Thyroid gland (tissue), 4 donors: ENCODE measurements around the gene NR2C2. TPM values are rescaled to one million over a fixed set of nuclear protein-coding genes. Genes with fewer than 3 reads are reported as not detected.
"Not testable (repeated sequence)": the region's sequence is repeated elsewhere in the genome, so short reads cannot be mapped to it uniquely, and the experiment has no call there.

Experiments used
- DNase-seq, 2 donors: peaks; one replicate each; pipeline ENCODE4 v3.0.0-alpha.2; 2019
- H3K27ac ChIP-seq, 3 donors: fragments of 200-600 bp; sonication (generic); 1 replicate in 2 of 3; 2 replicates in 1 of 3; pipeline ENCODE4 v1.5.1; 2016 to 2019; ENCODE audit warnings: mild to moderate bottlenecking in 1 of 3, moderate library complexity in 1 of 3
- H3K27me3 ChIP-seq: fragments of 200-600 bp; sonication (generic); one replicate; pipeline ENCODE4 v1.5.1; 2019
- H3K36me3 ChIP-seq, 2 donors: fragments of 200-600 bp; sonication (generic); one replicate each; pipeline ENCODE4 v1.5.1; 2016 to 2019
- H3K4me1 ChIP-seq, 2 donors: fragments of 200-600 bp; sonication (generic); one replicate each; pipeline ENCODE4 v1.5.1; 2017 to 2019
- H3K4me3 ChIP-seq, 3 donors: fragments of 200-600 bp; sonication (generic); replicated peaks in 1 of 3; 1 replicate in 2 of 3; 2 replicates in 1 of 3; pipeline ENCODE4 v1.5.1; 2016; ENCODE audit warnings: mild to moderate bottlenecking in 1 of 3
- H3K9me3 ChIP-seq: fragments of 200-600 bp; sonication (generic); one replicate; pipeline ENCODE4 v1.5.1; 2017
- CTCF ChIP-seq, 6 experiments: fragments of 200-600 bp in 3 of 6; fragments of 450-650 bp in 3 of 6; sonication (generic) in 3 of 6; IDR thresholded peaks; one replicate each; pipeline ENCODE4 v1.5.1; 2016 to 2019; ENCODE audit warnings: antibody characterized with exemption in 6 of 6, mild to moderate bottlenecking in 2 of 6, inconsistent platforms in 1 of 6, moderate library complexity in 1 of 6
- POLR2A ChIP-seq, 2 donors: fragments of 450-650 bp; IDR thresholded peaks; one replicate each; pipeline ENCODE4 v1.6.1; 2017; ENCODE audit warnings: antibody characterized with exemption in 2 of 2, mild to moderate bottlenecking in 2 of 2, moderate library complexity in 1 of 2
- WGBS, 2 donors: methylation state at CpG; one replicate each; pipeline ENCODE4 v1.1.5; 2017; 5-methylcytosine and 5-hydroxymethylcytosine counted together
- intact Hi-C: fragments of 100-400 bp; cut with DNase I; formaldehyde crosslinking; loops from one replicate; pipeline ENCODE4 v1.15.1; 2023
- total RNA-seq, 4 donors: library from RNA; depleted of rRNA; stranded (reverse); fragments of >200 nt; gene quantifications; one replicate each; pipeline ENCODE4 v1.2.3, GENCODE V29; 2016

NR2C2 gene
- total RNA-seq, 4 donors from 2014 or later: 55.1 to 97.8 (median 60.0) TPM

GRCh38 chr3:14991151-14991742, 43.9 kb downstream of the NR2C2 start:
- 44 to 57% methylated on average over 1 of the region's 1 CpG for WGBS, 2 donors
- TF ChIP-seq CTCF (IDR thresholded peaks at IDR 0.05): no peak
- no peak for TF ChIP-seq POLR2A (IDR thresholded peaks at IDR 0.05)

GRCh38 chr3:14991818-14992612, 44.6 kb downstream of the NR2C2 start:
- intact Hi-C loops: no loop called here
- WGBS, 2 donors: 96 to 98% methylated on average over 7 of the region's 7 CpGs
- peaks cover 21 to 49% of the 10 kb centered on the region in 2 donors for H3K4me1 ChIP-seq
- no peak overlapping the region for H3K27ac ChIP-seq
- no peak overlapping the region for H3K4me3 ChIP-seq
- TF ChIP-seq CTCF (IDR thresholded peaks at IDR 0.05) (no peak), POLR2A (IDR thresholded peaks at IDR 0.05) (no peak)
- DNase-seq: no peak
- no peaks in the 10 kb centered on the region for H3K9me3 ChIP-seq
- H3K27me3 ChIP-seq: no peaks in the 10 kb centered on the region
- H3K36me3 ChIP-seq: no peaks in the 10 kb centered on the region

More at GRCh38 chr3:14991151-14991742, 43.9 kb downstream of the NR2C2 start:
- Histone ChIP-seq H3K4me1 (peaks cover 21 to 49% of the 10 kb centered on the region in 2 donors), H3K9me3 (no peaks in the 10 kb centered on the region), H3K4me3 (no peak overlapping the region), H3K27me3 (no peaks in the 10 kb centered on the region), H3K36me3 (no peaks in the 10 kb centered on the region), H3K27ac (no peak overlapping the region)
- no peak for DNase-seq
- intact Hi-C loops: no loop called here

DNA sequence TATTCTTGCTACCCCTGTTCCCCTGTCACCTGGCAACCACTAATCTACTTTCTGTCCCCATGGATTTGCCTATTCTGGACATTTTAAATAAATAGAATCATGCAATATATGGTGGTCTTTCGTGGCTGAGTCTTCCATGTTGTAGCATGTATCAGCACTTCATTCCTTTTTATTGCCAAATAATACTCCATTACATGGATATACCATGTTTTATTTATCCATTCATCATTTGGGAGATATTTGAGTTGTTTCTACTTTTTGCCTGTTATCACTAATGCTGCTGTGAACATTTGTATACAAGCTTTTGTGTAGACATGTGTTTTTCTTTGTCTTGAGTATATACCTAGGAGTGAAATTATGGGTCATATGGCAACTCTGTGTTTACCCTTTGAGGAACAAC, 50.6 kb downstream of the NR2C2 start:
- Histone ChIP-seq H3K4me1 (peaks cover 0 to under 1% of the 10 kb centered on the region in 2 donors), H3K4me3 (no peak overlapping the region), H3K27ac (no peak overlapping the region), H3K27me3 (no peaks in the 10 kb centered on the region), H3K36me3 (no peaks in the 10 kb centered on the region), H3K9me3 (no peaks in the 10 kb centered on the region)
- TF ChIP-seq POLR2A (IDR thresholded peaks at IDR 0.05) (no peak), CTCF (IDR thresholded peaks at IDR 0.05) (no peak)
- intact Hi-C loops: no loop called here
- 98% methylated on average over 1 of the region's 1 CpG for WGBS, 2 donors
- DNase-seq: no peak

DNA sequence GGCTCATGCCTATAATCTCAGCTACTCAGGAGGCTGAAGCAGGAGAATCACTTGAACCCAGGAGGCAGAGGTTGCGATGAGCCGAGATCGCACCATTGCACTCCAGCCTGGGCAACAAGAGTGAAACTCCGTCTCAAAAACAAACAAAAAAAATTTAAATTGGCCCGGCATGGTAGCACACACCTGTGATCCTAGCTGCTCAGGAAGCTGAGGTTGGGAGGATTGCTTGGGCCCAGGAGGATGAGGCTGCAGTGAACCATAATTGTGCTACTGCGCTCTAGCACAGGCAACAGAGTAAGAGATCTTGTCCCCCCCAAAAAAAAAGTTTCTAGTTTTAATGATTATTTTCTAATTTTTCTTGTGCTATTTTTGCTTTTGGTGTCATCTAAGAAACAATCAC, 51.8 kb downstream of the NR2C2 start:
- 90 to 96% methylated on average over 6 of the region's 6 CpGs for WGBS, 2 donors

GRCh38 chr3:15007681-15008141, 60.3 kb downstream of the NR2C2 start:
- H3K36me3 ChIP-seq: no peaks in the 10 kb centered on the region
- 84 to 92% methylated on average over 4 of the region's 4 CpGs for WGBS, 2 donors
- no peak for DNase-seq

More for the DNA sequence above, 51.8 kb downstream of the NR2C2 start:
- H3K4me1 ChIP-seq, H3K27me3 ChIP-seq, H3K9me3 ChIP-seq, intact Hi-C loops, H3K36me3 ChIP-seq, H3K4me3 ChIP-seq, H3K27ac ChIP-seq, DNase-seq: not testable (repeated sequence)

More at GRCh38 chr3:15007681-15008141, 60.3 kb downstream of the NR2C2 start:
- no peaks in the 10 kb centered on the region for H3K9me3 ChIP-seq
- no peak overlapping the region for H3K4me3 ChIP-seq
- intact Hi-C loops: no loop called here
- no peak overlapping the region for H3K27ac ChIP-seq
- TF ChIP-seq POLR2A (IDR thresholded peaks at IDR 0.05) (no peak), CTCF (IDR thresholded peaks at IDR 0.05) (no peak)
- no peaks in the 10 kb centered on the region for H3K27me3 ChIP-seq
- no peaks in the 10 kb centered on the region for H3K4me1 ChIP-seq
